Myometrial cell (primary cell): ENCODE measurements around the gene OR7G3. TPM values are rescaled to one million over a fixed set of nuclear protein-coding genes. Genes with fewer than 3 reads are reported as not detected.

Source experiments
- total RNA-seq: library from RNA; depleted of rRNA; stranded (reverse); fragments of >200 nt; gene quantifications from 2 replicates; pipeline ENCODE4 v1.2.3, GENCODE V29; 2015

The OR7G3 gene
- not detected in 2 replicates for total RNA-seq

DNA sequence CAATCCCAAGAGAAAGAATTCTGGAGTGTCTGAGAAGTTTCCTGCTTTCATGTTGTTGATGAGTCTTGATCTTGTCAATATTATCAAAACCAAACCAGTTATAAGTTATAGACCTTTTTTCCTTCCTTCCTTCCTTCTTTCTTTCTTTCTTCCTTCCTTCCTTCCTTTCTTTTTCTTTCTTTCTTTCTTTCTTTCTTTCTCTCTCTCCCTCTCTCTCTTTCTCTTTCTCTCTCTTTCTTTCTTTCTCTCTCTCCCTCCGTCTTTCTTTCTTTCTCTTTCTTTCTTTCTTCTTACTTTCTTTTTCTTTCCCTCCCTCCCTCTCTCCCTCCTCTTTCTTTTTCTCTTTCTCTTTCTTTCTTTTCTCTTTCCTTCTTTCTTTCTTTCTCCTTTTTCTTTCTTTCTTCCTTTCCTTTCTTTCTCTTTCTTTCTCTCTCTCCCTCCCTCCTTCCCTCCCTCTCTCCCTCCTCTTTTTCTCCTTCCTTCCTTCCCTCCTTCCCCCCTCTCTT, at the start of gene OR7G3:
Gene OR7G3 (minus strand): TSS at position 51 of the 506 bp plus-strand sequence. CDS start 0 bp downstream, at position 51.

DNA sequence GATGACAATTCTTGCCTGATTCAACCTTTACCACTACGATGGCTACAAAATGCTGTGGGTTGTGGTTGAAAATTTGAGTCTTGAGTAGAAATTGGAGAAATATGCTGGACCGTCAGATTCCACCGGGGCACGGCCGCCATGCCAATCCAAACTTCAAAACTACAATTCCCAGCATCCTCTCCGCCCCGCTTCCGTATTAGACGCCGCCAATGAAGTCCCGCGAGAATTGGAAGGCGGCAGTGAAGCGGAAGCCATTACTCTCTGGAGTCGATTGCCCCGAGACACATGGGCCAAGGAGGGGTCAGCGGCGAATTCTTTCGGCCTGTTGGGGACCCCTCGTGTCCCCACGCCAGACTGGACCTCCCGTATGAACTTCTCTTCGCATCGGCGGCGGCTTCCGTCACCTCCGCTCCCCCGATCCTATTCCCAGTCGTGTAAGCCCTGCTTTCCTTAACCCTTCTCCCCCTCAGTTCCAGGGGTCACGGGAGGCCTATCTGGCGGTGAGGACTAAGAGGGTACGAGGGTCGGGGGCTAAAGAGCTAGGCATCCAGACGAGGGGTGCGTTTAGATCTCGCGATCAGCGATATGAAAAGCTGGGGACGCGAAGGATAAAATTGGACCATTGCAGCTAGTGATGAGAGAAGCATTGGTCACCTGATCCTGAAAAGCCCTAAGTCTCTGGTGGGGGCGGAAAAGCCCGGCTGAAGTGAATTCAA, 13.6 kb upstream of the OR7G3 start, which contains the start of gene ZNF317:
Gene ZNF317 (plus strand): TSS at position 239 of the 716 bp plus-strand sequence. CDS start 15,620 bp downstream, outside the sequence.

DNA sequence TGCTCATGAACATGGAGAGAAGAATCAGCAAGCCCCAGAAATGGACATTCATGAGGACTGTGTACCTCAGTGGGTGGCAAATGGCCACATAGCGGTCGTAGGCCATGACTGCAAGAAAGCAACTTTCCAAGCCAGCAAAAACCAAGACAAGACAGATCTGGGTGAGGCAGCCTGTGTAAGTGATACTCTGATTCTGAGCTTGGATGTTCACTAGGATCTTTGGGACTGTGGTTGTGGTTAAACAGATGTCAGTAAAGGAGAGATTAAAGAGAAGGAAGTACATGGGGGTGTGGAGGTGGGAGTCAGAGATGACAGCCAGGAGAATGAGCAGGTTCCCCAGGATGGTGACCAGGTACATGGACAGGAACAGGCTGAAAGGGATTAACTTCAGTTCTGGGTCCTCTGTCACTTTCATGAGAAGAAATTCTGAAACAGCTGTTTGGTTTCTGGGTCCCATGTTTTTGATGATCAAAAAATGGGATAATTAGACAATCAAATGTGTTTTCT, 11.4 kb downstream of the OR7G3 start, which contains the start of gene OR7G1:
Gene OR7G1 (minus strand): TSS at position 457 of the 507 bp plus-strand sequence. CDS start 0 bp downstream, at position 457.

DNA sequence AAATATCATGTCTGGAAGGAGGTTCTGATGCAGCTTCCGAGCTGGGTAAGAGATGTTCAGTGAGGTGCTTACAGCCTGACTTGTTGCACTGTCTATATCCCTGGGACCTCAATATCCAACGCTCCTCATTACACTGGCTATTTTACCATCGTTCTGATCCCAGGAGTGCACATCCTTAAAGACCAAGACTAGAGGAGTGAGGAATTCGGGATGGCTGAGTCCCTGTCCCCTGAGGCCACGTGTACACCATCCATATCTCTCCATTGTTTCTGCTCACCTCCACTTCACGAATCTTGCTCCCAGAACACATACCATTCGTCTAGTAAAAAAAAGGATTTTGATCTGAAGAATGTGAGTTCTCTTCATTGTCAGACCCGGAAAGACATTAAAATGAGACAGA, 19.4 kb downstream of the OR7G3 start, which contains the start of gene OR7G2:
Gene OR7G2 (minus strand): TSS at position 101 of the 400 bp plus-strand sequence. CDS start 4,232 bp downstream, outside the sequence.

DNA sequence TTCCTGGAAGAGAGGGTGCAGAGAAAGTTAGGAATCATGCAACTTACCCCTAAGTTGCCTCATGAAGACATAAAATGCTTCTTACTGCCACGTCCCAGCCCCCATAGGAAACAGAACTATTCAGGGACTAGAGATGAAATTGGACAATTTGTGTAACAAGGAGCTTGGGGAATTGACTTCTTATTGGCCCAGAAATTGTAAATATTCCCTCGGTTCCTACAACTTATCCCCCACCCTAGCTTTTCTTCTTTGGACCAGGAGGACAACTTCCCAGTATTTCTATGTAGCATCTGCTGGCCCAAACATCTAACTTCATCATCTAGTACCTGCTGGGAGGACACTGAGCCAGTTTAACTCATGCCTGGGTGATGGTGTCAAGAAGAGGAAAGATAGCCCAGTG, 40.0 kb downstream of the OR7G3 start, which contains the start of gene OR1M1:
Gene OR1M1 (plus strand): TSS at position 301 of the 400 bp plus-strand sequence. CDS start 6,184 bp downstream, outside the sequence.

Other genes with a start within 250 kb of the OR7G3 start
- not detected in 2 replicates for gene MUC16, start 116.5 kb downstream of the OR7G3 start, total RNA-seq
- gene OR1M1, start 39.9 kb downstream of the OR7G3 start, total RNA-seq: not detected in 2 replicates
- gene OR7G2, start 19.5 kb downstream of the OR7G3 start, total RNA-seq: not detected in 2 replicates
- not detected in 2 replicates for gene OR7G1, start 11.2 kb downstream of the OR7G3 start, total RNA-seq
- 9.5 and 10.6 TPM in 2 replicates for gene ZNF317, start 13.4 kb upstream of the OR7G3 start, total RNA-seq
- gene OR7D2, start 52.0 kb upstream of the OR7G3 start, total RNA-seq: not detected in 2 replicates
- not detected in 2 replicates for gene OR7D4, start 92.6 kb upstream of the OR7G3 start, total RNA-seq
- not detected in 2 replicates for gene OR7E24, start 124.0 kb upstream of the OR7G3 start, total RNA-seq
- 10.8 and 32.9 TPM in 2 replicates for gene ZNF699, start 182.9 kb upstream of the OR7G3 start, total RNA-seq
- gene ZNF559, start 197.2 kb upstream of the OR7G3 start, total RNA-seq: 3.2 and 6.6 TPM in 2 replicates
- gene ZNF177, start 236.1 kb upstream of the OR7G3 start, total RNA-seq: 0.29 and 0.71 TPM in 2 replicates